ENCODE data around the gene OSBPL5. TPM values are rescaled to one million over a fixed set of nuclear protein-coding genes. Genes with fewer than 3 reads are reported as not detected.

Gene OSBPL5
- total RNA-seq, 1 experiment from 2014 or later = 28.4 TPM

- BruUV-seq (replicated peaks) = no TSS peak
- ChIA-PET CTCF (no interaction called here), POLR2A (ENCODE audit: low non-redundant PET) (no interaction called here)
- H3K27me3 ChIP-seq (replicated peaks; ENCODE audit: insufficient read depth, low read depth, low read length, poor library complexity) = no peaks in the 10 kb centered on the region
- no peak for DNase-seq (ENCODE audit: low spot score)
- no peaks in the 10 kb centered on the region for H3K36me3 ChIP-seq (ENCODE audit: insufficient read depth, low read length, poor library complexity, severe bottlenecking)
- H3K4me3 ChIP-seq (ENCODE audit: low read depth, low read length, poor library complexity, severe bottlenecking) = no peak overlapping the region
- intact Hi-C loops (cut with micrococcal nuclease; ENCODE audit: unreplicated experiment) = no loop called here
- peaks cover 6% of the 10 kb centered on the region for H3K9me3 ChIP-seq (ENCODE audit: low read depth, low read length, poor library complexity, severe bottlenecking)
- TF ChIP-seq EZH2 (IDR thresholded peaks at IDR 0.05; ENCODE audit: borderline replicate concordance, low read depth, low read length, poor library complexity, severe bottlenecking) (no peak), CTCF (conservative IDR thresholded peaks at IDR 0.05; ENCODE audit: low read depth, low read length) (no peak)
- H3K4me1 ChIP-seq (ENCODE audit: insufficient read depth, low read length, poor library complexity, severe bottlenecking) = no peaks in the 10 kb centered on the region
- H3K27ac ChIP-seq (ENCODE audit: low read depth, low read length, poor library complexity, severe bottlenecking) = no peak overlapping the region
Observed at GRCh38 chr11:3213659-3214419, 48.7 kb upstream of the OSBPL5 start.

GRCh38 chr11:3208272-3208671 is 43.2 kb upstream of the OSBPL5 start:
- ChIA-PET CTCF (no interaction called here), POLR2A (ENCODE audit: low non-redundant PET) (no interaction called here)
- no TSS peak for BruUV-seq (replicated peaks)
- Histone ChIP-seq H3K27ac (ENCODE audit: low read depth, low read length, poor library complexity, severe bottlenecking) (no peak overlapping the region), H3K4me1 (ENCODE audit: insufficient read depth, low read length, poor library complexity, severe bottlenecking) (no peaks in the 10 kb centered on the region), H3K4me3 (ENCODE audit: low read depth, low read length, poor library complexity, severe bottlenecking) (no peak overlapping the region), H3K9me3 (ENCODE audit: low read depth, low read length, poor library complexity, severe bottlenecking) (peaks cover 6% of the 10 kb centered on the region), H3K36me3 (ENCODE audit: insufficient read depth, low read length, poor library complexity, severe bottlenecking) (no peaks in the 10 kb centered on the region), H3K27me3 (replicated peaks; ENCODE audit: insufficient read depth, low read depth, low read length, poor library complexity) (peaks cover 5% of the 10 kb centered on the region)
- intact Hi-C loops (cut with micrococcal nuclease; ENCODE audit: unreplicated experiment) = no loop called here
- TF ChIP-seq CTCF (conservative IDR thresholded peaks at IDR 0.05; ENCODE audit: low read depth, low read length) (no peak), EZH2 (IDR thresholded peaks at IDR 0.05; ENCODE audit: borderline replicate concordance, low read depth, low read length, poor library complexity, severe bottlenecking) (no peak)
- no peak for DNase-seq (ENCODE audit: low spot score)

- ChIA-PET POLR2A (ENCODE audit: low non-redundant PET) (no interaction called here), CTCF (no interaction called here)
- no peak for DNase-seq (ENCODE audit: low spot score)
- intact Hi-C loops (cut with micrococcal nuclease; ENCODE audit: unreplicated experiment) = no loop called here
- Histone ChIP-seq H3K36me3 (ENCODE audit: insufficient read depth, low read length, poor library complexity, severe bottlenecking) (no peaks in the 10 kb centered on the region), H3K9me3 (ENCODE audit: low read depth, low read length, poor library complexity, severe bottlenecking) (peaks cover 6% of the 10 kb centered on the region), H3K4me3 (ENCODE audit: low read depth, low read length, poor library complexity, severe bottlenecking) (no peak overlapping the region), H3K27me3 (replicated peaks; ENCODE audit: insufficient read depth, low read depth, low read length, poor library complexity) (peaks cover 11% of the 10 kb centered on the region), H3K4me1 (ENCODE audit: insufficient read depth, low read length, poor library complexity, severe bottlenecking) (no peaks in the 10 kb centered on the region), H3K27ac (ENCODE audit: low read depth, low read length, poor library complexity, severe bottlenecking) (no peak overlapping the region)
- BruUV-seq (replicated peaks) = no TSS peak
- TF ChIP-seq CTCF (conservative IDR thresholded peaks at IDR 0.05; ENCODE audit: low read depth, low read length) = no peak
- no peak for TF ChIP-seq EZH2 (IDR thresholded peaks at IDR 0.05; ENCODE audit: borderline replicate concordance, low read depth, low read length, poor library complexity, severe bottlenecking)
Observed at GRCh38 chr11:3207526-3208189, 42.5 kb upstream of the OSBPL5 start.
